Kidney epithelial cell (primary cell): ENCODE measurements around the gene NANP. TPM values are rescaled to one million over a fixed set of nuclear protein-coding genes. Genes with fewer than 3 reads are reported as not detected.

Source experiments
- DNase-seq: peaks from one replicate; pipeline ENCODE4 v3.0.0-alpha.2; 2010; ENCODE audit warnings: low read depth
- H3K27me3 ChIP-seq: 2 replicates; pipeline ENCODE4 v1.6.0; 2011; ENCODE audit warnings: low read length; ENCODE audit not compliant: control insufficient read depth, insufficient read depth
- H3K36me3 ChIP-seq: 2 replicates; pipeline ENCODE4 v1.5.1; 2011; ENCODE audit warnings: low read length; ENCODE audit not compliant: control insufficient read depth, insufficient read depth
- H3K4me3 ChIP-seq: 2 replicates; pipeline ENCODE4 v1.5.1; 2011; ENCODE audit warnings: low read depth, mild to moderate bottlenecking, control low read depth, low read length
- CTCF ChIP-seq: IDR thresholded peaks from 2 replicates; pipeline ENCODE4 v1.5.1; 2011; ENCODE audit warnings: mild to moderate bottlenecking, moderate library complexity, low read length, control low read depth, inconsistent platforms; ENCODE audit not compliant: insufficient read depth, poor library complexity, severe bottlenecking
- total RNA-seq: library from RNA; depleted of rRNA; stranded (reverse); fragments of >200 nt; gene quantifications from 2 replicates; pipeline ENCODE4 v1.2.3, GENCODE V29; 2015

NANP gene
- total RNA-seq, 1 donor from 2014 or later = 7.0 TPM

- no peak for DNase-seq
- Histone ChIP-seq H3K27me3 (no peaks in the 10 kb centered on the region), H3K36me3 (no peaks in the 10 kb centered on the region), H3K4me3 (no peak overlapping the region)
- no peak for TF ChIP-seq CTCF
These were observed 57.0 kb downstream of the NANP start for GRCh38 chr20:25566821-25567220.

GRCh38 chr20:25565578-25566157, 58.1 kb downstream of the NANP start:
- Histone ChIP-seq H3K36me3 (no peaks in the 10 kb centered on the region), H3K27me3 (no peaks in the 10 kb centered on the region), H3K4me3 (no peak overlapping the region)
- TF ChIP-seq CTCF = no peak
- no peak for DNase-seq

GRCh38 chr20:25563876-25564275, 59.9 kb downstream of the NANP start:
- H3K27me3 ChIP-seq = no peaks in the 10 kb centered on the region
- no peak overlapping the region for H3K4me3 ChIP-seq
- no peaks in the 10 kb centered on the region for H3K36me3 ChIP-seq
- no peak for TF ChIP-seq CTCF
- DNase-seq = no peak

GRCh38 chr20:25563362-25563761, 60.5 kb downstream of the NANP start:
- DNase-seq = no peak
- Histone ChIP-seq H3K4me3 (no peak overlapping the region), H3K36me3 (no peaks in the 10 kb centered on the region), H3K27me3 (no peaks in the 10 kb centered on the region)
- no peak for TF ChIP-seq CTCF

Other genes with a start within 250 kb of the NANP start
- 75.1 and 88.3 TPM in 2 replicates for gene ABHD12, start 233.2 kb downstream of the NANP start, total RNA-seq
- 6.6 and 7.7 TPM in 2 replicates for gene GINS1, start 216.3 kb downstream of the NANP start, total RNA-seq
- 18.3 and 19.6 TPM in 2 replicates for gene NINL, start 38.5 kb downstream of the NANP start, total RNA-seq
- 9.4 and 13.0 TPM in 2 replicates for gene ZNF337, start 72.8 kb upstream of the NANP start, total RNA-seq